Ascending aorta (tissue), 2 donors: ENCODE data around the gene RNF7. TPM values are rescaled to one million over a fixed set of nuclear protein-coding genes. Genes with fewer than 3 reads are reported as not detected.

Experiments used
- DNase-seq, 2 donors: peaks; one replicate each; pipeline ENCODE4 v3.0.0-alpha.2; 2019; ENCODE audit warnings: low spot score in 2 of 2
- H3K27ac ChIP-seq, 2 donors: fragments of 200-600 bp; sonication (generic); one replicate each; pipeline ENCODE4 v1.5.1; 2016 to 2017; ENCODE audit warnings: mild to moderate bottlenecking in 1 of 2
- H3K27me3 ChIP-seq: fragments of 200-600 bp; sonication (generic); one replicate; pipeline ENCODE4 v1.5.1; 2017
- H3K36me3 ChIP-seq, 2 donors: fragments of 200-600 bp; sonication (generic); one replicate each; pipeline ENCODE4 v1.5.1; 2016
- H3K4me1 ChIP-seq, 2 donors: fragments of 200-600 bp; sonication (generic); one replicate each; pipeline ENCODE4 v1.5.1; 2016 to 2017; ENCODE audit warnings: mild to moderate bottlenecking in 1 of 2
- H3K4me3 ChIP-seq, 2 donors: fragments of 200-600 bp; sonication (generic); one replicate each; pipeline ENCODE4 v1.5.1; 2016 to 2017; ENCODE audit warnings: mild to moderate bottlenecking in 1 of 2
- H3K9me3 ChIP-seq, 2 donors: fragments of 200-600 bp; sonication (generic); one replicate each; pipeline ENCODE4 v1.5.1; 2016
- intact Hi-C: fragments of 100-400 bp; cut with DNase I; formaldehyde crosslinking; loops from one replicate; pipeline ENCODE4 v1.15.1; 2023
- total RNA-seq: library from RNA; depleted of rRNA; stranded (reverse); fragments of >200 nt; gene quantifications from one replicate; pipeline ENCODE4 v1.1.0, GENCODE V29; 2016
- TF ChIP-seq, protein P1 (sequence below), 3 experiments: fragments of 200-600 bp in 2 of 3; fragments of 450-650 bp in 1 of 3; sonication (generic) in 2 of 3; IDR thresholded peaks; one replicate each; pipeline ENCODE4 v1.5.1; 2016 to 2019; ENCODE audit warnings: antibody characterized with exemption in 3 of 3, mild to moderate bottlenecking in 1 of 3, moderate library complexity in 1 of 3

RNF7 gene
- total RNA-seq, 1 donor from 2014 or later, result 32.1 TPM

DNA sequence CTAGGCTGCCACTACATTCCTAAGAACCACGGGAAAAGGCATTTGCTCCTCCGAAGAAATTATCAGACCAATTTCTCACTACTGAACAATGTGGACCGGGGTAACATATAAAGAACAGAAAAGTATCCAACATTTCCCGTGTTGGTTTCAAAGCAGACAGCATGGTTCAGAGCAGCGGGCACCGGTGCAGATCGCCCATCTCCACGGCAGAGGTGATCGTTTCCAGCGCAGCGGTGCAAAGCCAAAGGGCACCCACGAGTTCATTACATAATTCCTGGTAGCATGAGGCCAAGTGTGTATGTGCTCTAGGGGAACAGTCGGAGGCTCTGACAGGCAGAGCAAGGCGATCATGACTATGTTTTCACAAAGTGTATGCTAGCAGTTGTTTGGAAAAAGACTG, 38.3 kb downstream of the RNF7 start:
- TF ChIP-seq, protein P1, sequence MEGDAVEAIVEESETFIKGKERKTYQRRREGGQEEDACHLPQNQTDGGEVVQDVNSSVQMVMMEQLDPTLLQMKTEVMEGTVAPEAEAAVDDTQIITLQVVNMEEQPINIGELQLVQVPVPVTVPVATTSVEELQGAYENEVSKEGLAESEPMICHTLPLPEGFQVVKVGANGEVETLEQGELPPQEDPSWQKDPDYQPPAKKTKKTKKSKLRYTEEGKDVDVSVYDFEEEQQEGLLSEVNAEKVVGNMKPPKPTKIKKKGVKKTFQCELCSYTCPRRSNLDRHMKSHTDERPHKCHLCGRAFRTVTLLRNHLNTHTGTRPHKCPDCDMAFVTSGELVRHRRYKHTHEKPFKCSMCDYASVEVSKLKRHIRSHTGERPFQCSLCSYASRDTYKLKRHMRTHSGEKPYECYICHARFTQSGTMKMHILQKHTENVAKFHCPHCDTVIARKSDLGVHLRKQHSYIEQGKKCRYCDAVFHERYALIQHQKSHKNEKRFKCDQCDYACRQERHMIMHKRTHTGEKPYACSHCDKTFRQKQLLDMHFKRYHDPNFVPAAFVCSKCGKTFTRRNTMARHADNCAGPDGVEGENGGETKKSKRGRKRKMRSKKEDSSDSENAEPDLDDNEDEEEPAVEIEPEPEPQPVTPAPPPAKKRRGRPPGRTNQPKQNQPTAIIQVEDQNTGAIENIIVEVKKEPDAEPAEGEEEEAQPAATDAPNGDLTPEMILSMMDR (IDR thresholded peaks at IDR 0.05), result no peak
- H3K27me3 ChIP-seq, result no peaks in the 10 kb centered on the region
- no peak overlapping the region for H3K4me3 ChIP-seq
- no peak for DNase-seq
- H3K9me3 ChIP-seq, result no peaks in the 10 kb centered on the region
- no peaks in the 10 kb centered on the region for H3K36me3 ChIP-seq
- H3K4me1 ChIP-seq, result no peaks in the 10 kb centered on the region
- H3K27ac ChIP-seq, result no peak overlapping the region
- intact Hi-C loops, result no loop called here

DNA sequence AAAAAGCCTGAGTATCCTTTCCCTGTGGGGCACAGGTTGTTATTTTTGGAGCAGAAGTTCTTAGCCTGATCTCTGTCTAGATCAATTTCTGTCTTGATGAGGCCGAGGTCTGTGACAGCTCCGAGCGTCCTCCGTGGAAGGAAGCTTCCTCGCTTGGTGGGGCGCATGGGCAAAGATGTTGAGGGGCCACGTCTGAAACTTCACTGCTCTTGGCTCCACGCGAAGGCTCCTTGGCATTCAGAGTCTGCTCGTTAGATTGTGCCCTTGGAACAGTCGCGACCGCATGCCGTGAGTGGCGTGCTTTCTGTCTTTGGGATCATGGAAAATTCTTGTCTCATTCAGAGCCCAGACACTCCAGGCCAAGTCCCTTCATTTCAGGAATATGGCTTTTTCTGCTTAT, 38.8 kb downstream of the RNF7 start:
- TF ChIP-seq, protein P1 (IDR thresholded peaks at IDR 0.05), result no peak
- H3K4me1 ChIP-seq, result no peaks in the 10 kb centered on the region
- H3K27ac ChIP-seq, result no peak overlapping the region
- DNase-seq, result no peak
- H3K36me3 ChIP-seq, result no peaks in the 10 kb centered on the region
- intact Hi-C loops, result no loop called here
- H3K27me3 ChIP-seq, result no peaks in the 10 kb centered on the region
- no peaks in the 10 kb centered on the region for H3K9me3 ChIP-seq
- peak overlapping the region in 1 of 2 donors; percentile 15 for H3K4me3 ChIP-seq

DNA sequence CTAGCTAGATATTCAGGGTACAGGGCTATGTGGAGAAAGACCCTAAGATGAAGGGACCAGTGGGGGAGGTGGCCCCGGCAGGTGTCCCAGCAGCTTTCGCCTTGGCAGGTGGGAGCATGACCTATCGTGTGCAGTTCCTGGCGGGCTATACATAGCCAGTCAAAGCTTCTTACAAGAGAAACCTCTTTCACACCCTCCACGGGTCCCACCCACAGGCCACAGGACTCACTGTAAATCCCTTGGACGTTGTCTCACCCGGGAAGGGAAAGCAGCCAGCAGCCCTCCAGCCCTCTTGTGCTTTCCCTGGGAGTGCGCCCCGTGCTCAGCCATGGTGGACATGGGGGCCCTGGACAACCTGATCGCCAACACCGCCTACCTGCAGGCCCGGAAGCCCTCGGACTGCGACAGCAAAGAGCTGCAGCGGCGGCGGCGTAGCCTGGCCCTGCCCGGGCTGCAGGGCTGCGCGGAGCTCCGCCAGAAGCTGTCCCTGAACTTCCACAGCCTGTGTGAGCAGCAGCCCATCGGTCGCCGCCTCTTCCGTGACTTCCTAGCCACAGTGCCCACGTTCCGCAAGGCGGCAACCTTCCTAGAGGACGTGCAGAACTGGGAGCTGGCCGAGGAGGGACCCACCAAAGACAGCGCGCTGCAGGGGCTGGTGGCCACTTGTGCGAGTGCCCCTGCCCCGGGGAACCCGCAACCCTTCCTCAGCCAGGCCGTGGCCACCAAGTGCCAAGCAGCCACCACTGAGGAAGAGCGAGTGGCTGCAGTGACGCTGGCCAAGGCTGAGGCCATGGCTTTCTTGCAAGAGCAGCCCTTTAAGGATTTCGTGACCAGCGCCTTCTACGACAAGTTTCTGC, 40.1 kb downstream of the RNF7 start:
- no peak for DNase-seq
- H3K9me3 ChIP-seq, result no peaks in the 10 kb centered on the region
- TF ChIP-seq, protein P1 (IDR thresholded peaks at IDR 0.05), result no peak
- H3K27ac ChIP-seq, result no peak overlapping the region
- no peaks in the 10 kb centered on the region for H3K36me3 ChIP-seq
- no peaks in the 10 kb centered on the region for H3K4me1 ChIP-seq
- H3K4me3 ChIP-seq, result no peak overlapping the region
- intact Hi-C loops, result no loop called here
- H3K27me3 ChIP-seq, result no peaks in the 10 kb centered on the region

DNA sequence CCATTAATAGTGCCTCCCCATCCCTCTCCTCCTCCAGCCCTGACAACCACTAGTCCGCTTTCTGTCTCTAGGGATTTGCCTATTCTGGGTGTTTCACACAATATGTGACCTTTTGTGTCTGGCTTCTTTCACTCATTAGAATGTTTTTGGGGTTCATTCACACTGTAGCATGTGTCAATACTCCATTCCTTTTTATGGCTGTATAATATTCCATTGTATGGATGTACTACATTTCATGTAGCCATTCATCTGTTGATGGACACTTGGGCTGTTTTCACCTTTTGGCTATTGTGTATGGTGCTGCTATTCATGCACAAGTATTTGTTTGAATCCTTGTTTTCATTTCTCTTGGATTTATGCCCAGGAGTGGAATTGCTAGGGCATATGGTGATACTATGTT, 41.6 kb downstream of the RNF7 start:
- DNase-seq, result no peak
- no peak overlapping the region for H3K4me3 ChIP-seq
- H3K9me3 ChIP-seq, result no peaks in the 10 kb centered on the region
- TF ChIP-seq, protein P1 (IDR thresholded peaks at IDR 0.05), result no peak
- H3K36me3 ChIP-seq, result no peaks in the 10 kb centered on the region
- no peaks in the 10 kb centered on the region for H3K27me3 ChIP-seq
- no peaks in the 10 kb centered on the region for H3K4me1 ChIP-seq
- intact Hi-C loops, result no loop called here
- no peak overlapping the region for H3K27ac ChIP-seq

DNA sequence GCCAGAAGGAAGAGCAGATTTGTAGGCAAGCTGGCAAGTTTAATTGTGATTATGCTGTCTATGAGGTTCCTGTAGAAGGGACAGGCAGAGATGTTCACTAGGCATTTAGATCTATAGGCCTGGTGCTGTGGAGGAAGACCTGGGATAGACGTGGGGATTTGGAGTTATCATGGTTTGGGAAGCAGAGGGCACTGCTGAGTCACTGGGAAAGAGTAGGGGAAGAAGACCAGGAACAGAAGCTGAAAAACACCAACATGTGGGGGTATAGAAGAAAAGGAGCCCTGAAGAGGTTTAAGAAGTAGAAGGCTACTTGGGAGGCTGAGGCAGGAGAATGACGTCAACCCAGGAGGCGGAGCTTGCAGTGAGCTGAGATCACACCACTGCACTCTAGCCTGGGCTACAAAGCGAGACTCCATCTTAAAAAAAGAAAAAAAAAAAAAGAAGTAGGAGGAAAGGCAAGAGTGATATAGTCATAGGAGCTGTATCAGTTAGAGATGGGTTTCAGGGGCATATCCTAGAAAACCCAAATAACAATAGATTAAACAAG, 44.4 kb downstream of the RNF7 start:
- Histone ChIP-seq H3K36me3 (no peaks in the 10 kb centered on the region), H3K27me3 (no peaks in the 10 kb centered on the region), H3K27ac (no peak overlapping the region), H3K4me1 (no peaks in the 10 kb centered on the region), H3K4me3 (no peak overlapping the region), H3K9me3 (no peaks in the 10 kb centered on the region)
- no peak for DNase-seq
- intact Hi-C loops, result no loop called here
- TF ChIP-seq, protein P1 (IDR thresholded peaks at IDR 0.05), result no peak
